Activated naive CD4-positive, alpha-beta T cell treated with anti-CD3 and anti-CD28 coated beads for 36 hours (primary cell): ENCODE results near the gene NLGN2. TPM values are rescaled to one million over a fixed set of nuclear protein-coding genes. Genes with fewer than 3 reads are reported as not detected.
A peak's percentile ranks its signal among the peaks of the same experiment; 100 is the strongest.

Experiments
- CTCF ChIA-PET: fragments of 350-600 bp; sonication (Branson Sonifier 250); formaldehyde crosslinking; loops from one replicate; lab custom pipeline; 2021; ENCODE audit warnings: antibody characterized with exemption; lab: Charles Lee
- DNase-seq: peaks from one replicate; pipeline ENCODE4 v3.0.0-alpha.2; 2020
- H3K27ac Mint-ChIP-seq: one replicate; pipeline ENCODE4 v1.8.0; 2021; ENCODE audit warnings: mild to moderate bottlenecking, mixed read lengths
- H3K27me3 Mint-ChIP-seq: one replicate; pipeline ENCODE4 v1.8.0; 2021; ENCODE audit warnings: low read depth, mixed read lengths
- H3K36me3 Mint-ChIP-seq: one replicate; pipeline ENCODE4 v1.8.0; 2021; ENCODE audit warnings: low read depth, mixed read lengths
- H3K4me1 Mint-ChIP-seq: one replicate; pipeline ENCODE4 v1.8.0; 2021; ENCODE audit warnings: low read depth, mixed read lengths
- H3K4me3 Mint-ChIP-seq: one replicate; pipeline ENCODE4 v1.8.0; 2021; ENCODE audit warnings: mild to moderate bottlenecking, moderate library complexity, mixed read lengths
- H3K9me3 Mint-ChIP-seq: one replicate; pipeline ENCODE4 v1.8.0; 2021; ENCODE audit warnings: mixed read lengths
- intact Hi-C: fragments of 100-400 bp; cut with micrococcal nuclease; formaldehyde crosslinking; loops from one replicate; pipeline ENCODE4 v1.15.1; 2023
- total RNA-seq, 2 experiments: library from RNA; stranded (reverse); gene quantifications; one replicate each; pipeline ENCODE4 v1.2.3, GENCODE V29; 2021

Gene NLGN2
- total RNA-seq, 2 experiments from 2014 or later, result 7.7 to 8.9 TPM

- peaks cover 7% of the 10 kb centered on the region for H3K4me1 Mint-ChIP-seq
- intact Hi-C loops, result no loop called here
- no peaks in the 10 kb centered on the region for H3K9me3 Mint-ChIP-seq
- no peaks in the 10 kb centered on the region for H3K27me3 Mint-ChIP-seq
- DNase-seq, result no peak
- CTCF ChIA-PET, result no interaction called here
- no peak overlapping the region for H3K27ac Mint-ChIP-seq
- no peaks in the 10 kb centered on the region for H3K36me3 Mint-ChIP-seq
- no peak overlapping the region for H3K4me3 Mint-ChIP-seq
Observed at GRCh38 chr17:7431231-7431630, 23.6 kb downstream of the NLGN2 start.

- no peak overlapping the region for H3K4me3 Mint-ChIP-seq
- no peaks in the 10 kb centered on the region for H3K27me3 Mint-ChIP-seq
- no peak for DNase-seq
- no peaks in the 10 kb centered on the region for H3K36me3 Mint-ChIP-seq
- peaks cover 14% of the 10 kb centered on the region for H3K4me1 Mint-ChIP-seq
- intact Hi-C loops, result no loop called here
- CTCF ChIA-PET, result no interaction called here
- H3K27ac Mint-ChIP-seq, result no peak overlapping the region
- no peaks in the 10 kb centered on the region for H3K9me3 Mint-ChIP-seq
Observed at GRCh38 chr17:7432296-7432695, 24.7 kb downstream of the NLGN2 start.

GRCh38 chr17:7435676-7436555, 28.3 kb downstream of the NLGN2 start:
- Mint-ChIP-seq H3K27ac (peak overlapping the region; percentile 91), H3K4me1 (peaks cover 43% of the 10 kb centered on the region), H3K36me3 (no peaks in the 10 kb centered on the region), H3K9me3 (no peaks in the 10 kb centered on the region), H3K4me3 (peak overlapping the region; percentile 92), H3K27me3 (peaks cover 19% of the 10 kb centered on the region)
- CTCF ChIA-PET, result interaction anchor here (0.7 to 5.3 kb wide), 20 partner anchors 9 to 251 kb away, joined by 3 to 34 read pairs (median 6); partner anchors contain the start of genes ACAP1, CHRNB1, POLR2A and SENP3
- peak; percentile 66 for DNase-seq
- intact Hi-C loops, result loop anchor here (1.0 to 5.0 kb wide), 13 partner anchors 19 to 406 kb away; partner anchors contain the start of genes EIF5A, ELP5, FXR2 and POLR2A

GRCh38 chr17:7436556-7437368, 29.1 kb downstream of the NLGN2 start:
- H3K9me3 Mint-ChIP-seq, result no peaks in the 10 kb centered on the region
- intact Hi-C loops, result loop anchor here (1.0 to 5.0 kb wide), 4 partner anchors 9 to 406 kb away; partner anchors contain the start of genes CHRNB1, FXR2 and SENP3
- CTCF ChIA-PET, result interaction anchor here (0.6 to 5.3 kb wide), 33 partner anchors 8 to 250 kb away, joined by 3 to 34 read pairs (median 4); partner anchors contain the start of genes ACAP1, CHRNB1, POLR2A and SENP3
- peaks cover 23% of the 10 kb centered on the region for H3K27me3 Mint-ChIP-seq
- peaks cover 43% of the 10 kb centered on the region for H3K4me1 Mint-ChIP-seq
- peak; percentile 85 for DNase-seq
- no peaks in the 10 kb centered on the region for H3K36me3 Mint-ChIP-seq
- H3K27ac Mint-ChIP-seq, result peak overlapping the region; percentile 91
- H3K4me3 Mint-ChIP-seq, result peak overlapping the region; percentile 92

- Mint-ChIP-seq H3K4me1 (peaks cover 43% of the 10 kb centered on the region), H3K4me3 (peak overlapping the region; percentile 67), H3K27ac (no peak overlapping the region)
Observed at GRCh38 chr17:7437369-7437863, 29.8 kb downstream of the NLGN2 start.

GRCh38 chr17:7437950-7438614, 30.4 kb downstream of the NLGN2 start:
- peak; percentile 75 for DNase-seq
- Mint-ChIP-seq H3K36me3 (no peaks in the 10 kb centered on the region), H3K4me1 (peaks cover 43% of the 10 kb centered on the region), H3K27me3 (peaks cover 32% of the 10 kb centered on the region), H3K4me3 (peak overlapping the region; percentile 67), H3K9me3 (no peaks in the 10 kb centered on the region), H3K27ac (no peak overlapping the region)
- CTCF ChIA-PET, result interaction anchor here (0.9 to 5.3 kb wide), 9 partner anchors 13 to 249 kb away, joined by 3 to 34 read pairs (median 6); partner anchors contain the start of genes POLR2A, TP53 and ZBTB4
- intact Hi-C loops, result loop anchor here (1.0 to 5.0 kb wide), 4 partner anchors 7 to 404 kb away; partner anchors contain the start of genes CHRNB1, FXR2 and SENP3

More at GRCh38 chr17:7437369-7437863, 29.8 kb downstream of the NLGN2 start:
- intact Hi-C loops, result loop anchor here (1.0 to 5.0 kb wide), 4 partner anchors 8 to 405 kb away; partner anchors contain the start of genes CHRNB1, FXR2 and SENP3
- Mint-ChIP-seq H3K27me3 (peaks cover 27% of the 10 kb centered on the region), H3K9me3 (no peaks in the 10 kb centered on the region), H3K36me3 (no peaks in the 10 kb centered on the region)
- no peak for DNase-seq
- CTCF ChIA-PET, result interaction anchor here (0.6 to 5.3 kb wide), 28 partner anchors 8 to 250 kb away, joined by 3 to 34 read pairs (median 4); partner anchors contain the start of genes ACAP1, CHRNB1, POLR2A and SENP3

GRCh38 chr17:7438656-7439460, 31.2 kb downstream of the NLGN2 start:
- Mint-ChIP-seq H3K36me3 (no peaks in the 10 kb centered on the region), H3K9me3 (no peaks in the 10 kb centered on the region), H3K27me3 (peaks cover 40% of the 10 kb centered on the region), H3K4me1 (peaks cover 43% of the 10 kb centered on the region), H3K27ac (no peak overlapping the region), H3K4me3 (peak overlapping the region; percentile 67)
- intact Hi-C loops, result loop anchor here (5.0 kb wide), 1 partner anchor 403 kb away; no protein-coding TSS in a partner anchor
- DNase-seq, result no peak
- CTCF ChIA-PET, result interaction anchor here (0.9 to 5.3 kb wide), 10 partner anchors 12 to 248 kb away, joined by 3 to 34 read pairs (median 6); partner anchors contain the start of genes POLR2A, TP53 and ZBTB4

GRCh38 chr17:7439462-7440112, 31.9 kb downstream of the NLGN2 start, which contains the start of gene FGF11:
TSS of gene FGF11 (plus strand) at chr17:7439512. CDS start at chr17:7439621, 109 bp downstream.
- peaks cover 46% of the 10 kb centered on the region for H3K27me3 Mint-ChIP-seq
- H3K36me3 Mint-ChIP-seq, result no peaks in the 10 kb centered on the region
- CTCF ChIA-PET, result interaction anchor here (1.8 to 5.3 kb wide), 3 partner anchors 17 to 83 kb away, joined by 3 to 34 read pairs (median 18); no protein-coding TSS in a partner anchor
- no peak within 1 kb of the TSS for H3K27ac Mint-ChIP-seq
- peaks cover 45% of the 10 kb centered on the region for H3K4me1 Mint-ChIP-seq
- peak within 1 kb of the TSS; percentile 78 for H3K4me3 Mint-ChIP-seq
- no peaks in the 10 kb centered on the region for H3K9me3 Mint-ChIP-seq
- intact Hi-C loops, result loop anchor here (5.0 kb wide), 1 partner anchor 403 kb away; no protein-coding TSS in a partner anchor
- no peak for DNase-seq

- CTCF ChIA-PET, result interaction anchor here (0.6 to 2.9 kb wide), 8 partner anchors 15 to 116 kb away, joined by 3 to 18 read pairs (median 4); no protein-coding TSS in a partner anchor
- Mint-ChIP-seq H3K27ac (no peak overlapping the region), H3K4me3 (peak overlapping the region; percentile 78), H3K9me3 (no peaks in the 10 kb centered on the region), H3K36me3 (no peaks in the 10 kb centered on the region), H3K4me1 (peaks cover 47% of the 10 kb centered on the region), H3K27me3 (peaks cover 52% of the 10 kb centered on the region)
- intact Hi-C loops, result no loop called here
- DNase-seq, result peak; percentile 59
Observed at GRCh38 chr17:7440113-7440833, 32.6 kb downstream of the NLGN2 start.
